Activated naive CD8-positive, alpha-beta T cell (primary cell): Measurements from ENCODE around the gene SYN1.
"Not testable (repeated sequence)": the region's sequence is repeated elsewhere in the genome, so short reads cannot be mapped to it uniquely, and the experiment has no call there.

Experiments used
- H3K27ac Mint-ChIP-seq: one replicate; pipeline ENCODE4 v1.8.0; 2021; ENCODE audit warnings: mixed read lengths
- H3K27me3 Mint-ChIP-seq: one replicate; pipeline ENCODE4 v1.8.0; 2021; ENCODE audit warnings: mixed read lengths
- H3K36me3 Mint-ChIP-seq: one replicate; pipeline ENCODE4 v1.8.0; 2021; ENCODE audit warnings: mixed read lengths
- H3K4me1 Mint-ChIP-seq: one replicate; pipeline ENCODE4 v1.8.0; 2021; ENCODE audit warnings: low read depth, mixed read lengths
- H3K4me3 Mint-ChIP-seq: one replicate; pipeline ENCODE4 v1.8.0; 2021; ENCODE audit warnings: mild to moderate bottlenecking, mixed read lengths
- H3K9me3 Mint-ChIP-seq: one replicate; pipeline ENCODE4 v1.8.0; 2021; ENCODE audit warnings: low read depth, mixed read lengths

The SYN1 gene

DNA sequence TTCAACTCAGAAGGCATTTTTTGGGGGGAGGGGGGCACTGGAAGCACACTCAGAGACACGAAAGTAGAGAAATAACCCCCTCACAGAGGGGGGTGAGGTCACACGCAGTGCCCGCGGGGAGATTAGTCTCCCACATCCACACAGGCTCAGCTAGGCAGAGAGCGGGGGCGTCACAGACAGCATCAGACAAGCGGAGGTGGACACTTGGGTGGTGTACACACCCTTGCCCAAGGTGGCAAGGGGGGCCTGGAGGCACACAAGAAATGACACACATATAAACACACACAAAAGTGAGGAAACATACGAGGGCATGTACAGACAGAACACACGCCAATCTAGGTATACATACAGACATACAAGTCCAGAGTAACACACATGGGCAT is 637 bp upstream of the SYN1 start:
- Mint-ChIP-seq H3K4me1 (peaks cover 17% of the 10 kb centered on the region), H3K27ac (no peak overlapping the region), H3K27me3 (no peaks in the 10 kb centered on the region), H3K9me3 (no peaks in the 10 kb centered on the region), H3K4me3 (peak overlapping the region; percentile 51), H3K36me3 (no peaks in the 10 kb centered on the region)

DNA sequence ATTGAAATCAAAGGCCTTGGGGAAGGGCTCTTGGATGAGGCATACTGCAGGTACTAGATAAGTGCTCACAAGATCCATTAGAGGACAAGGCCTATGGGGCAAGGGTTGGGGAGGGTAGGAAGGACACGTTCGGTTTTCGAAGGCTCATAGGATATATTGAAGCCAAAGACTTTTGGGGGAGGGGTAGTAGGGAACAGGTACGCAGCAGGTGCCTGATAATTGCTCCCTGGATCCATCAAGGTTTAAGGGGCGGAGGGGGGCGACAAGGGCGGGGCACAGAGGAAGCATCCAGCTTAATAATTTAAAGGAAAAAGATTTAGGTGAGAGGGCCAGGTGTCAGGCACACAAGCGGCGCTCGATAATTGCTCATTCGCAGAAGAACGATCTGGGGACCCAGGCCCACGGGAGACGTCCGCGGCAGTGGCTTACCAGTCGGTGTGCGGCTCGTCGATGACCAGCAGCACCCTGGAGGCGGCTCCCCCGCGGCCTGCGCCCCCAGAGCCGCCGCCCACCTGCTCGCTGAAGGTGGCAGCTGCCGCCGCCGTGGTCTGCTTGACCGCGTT is 653 bp downstream of the SYN1 start:
- no peaks in the 10 kb centered on the region for H3K27me3 Mint-ChIP-seq
- no peak overlapping the region for H3K27ac Mint-ChIP-seq
- H3K4me3 Mint-ChIP-seq, result peak overlapping the region; percentile 75
- no peaks in the 10 kb centered on the region for H3K36me3 Mint-ChIP-seq
- H3K9me3 Mint-ChIP-seq, result no peaks in the 10 kb centered on the region
- peaks cover 17% of the 10 kb centered on the region for H3K4me1 Mint-ChIP-seq

GRCh38 chrX:47614618-47615017 is 5.0 kb downstream of the SYN1 start:
- H3K27ac Mint-ChIP-seq, result no peak overlapping the region
- H3K36me3 Mint-ChIP-seq, result no peaks in the 10 kb centered on the region
- no peaks in the 10 kb centered on the region for H3K27me3 Mint-ChIP-seq
- no peaks in the 10 kb centered on the region for H3K9me3 Mint-ChIP-seq
- peaks cover 3% of the 10 kb centered on the region for H3K4me1 Mint-ChIP-seq
- no peak overlapping the region for H3K4me3 Mint-ChIP-seq

GRCh38 chrX:47613082-47613481 is 6.6 kb downstream of the SYN1 start:
- Mint-ChIP-seq H3K4me1 (peaks cover 2% of the 10 kb centered on the region), H3K36me3 (no peaks in the 10 kb centered on the region), H3K4me3 (no peak overlapping the region), H3K27ac (no peak overlapping the region), H3K9me3 (no peaks in the 10 kb centered on the region), H3K27me3 (no peaks in the 10 kb centered on the region)

GRCh38 chrX:47612418-47612817 is 7.2 kb downstream of the SYN1 start:
- Mint-ChIP-seq H3K4me1 (peaks cover 5% of the 10 kb centered on the region), H3K27me3 (no peaks in the 10 kb centered on the region), H3K9me3 (no peaks in the 10 kb centered on the region), H3K27ac (no peak overlapping the region), H3K36me3 (no peaks in the 10 kb centered on the region), H3K4me3 (no peak overlapping the region)

- Mint-ChIP-seq H3K27me3 (no peaks in the 10 kb centered on the region), H3K27ac (no peak overlapping the region), H3K9me3 (no peaks in the 10 kb centered on the region), H3K36me3 (no peaks in the 10 kb centered on the region), H3K4me1 (peaks cover 5% of the 10 kb centered on the region), H3K4me3 (no peak overlapping the region)
Measured at GRCh38 chrX:47611926-47612325, 7.7 kb downstream of the SYN1 start.

GRCh38 chrX:47611489-47611888 is 8.2 kb downstream of the SYN1 start:
- Mint-ChIP-seq H3K36me3 (no peaks in the 10 kb centered on the region), H3K27ac (no peak overlapping the region), H3K4me1 (peaks cover 5% of the 10 kb centered on the region), H3K9me3 (no peaks in the 10 kb centered on the region), H3K27me3 (no peaks in the 10 kb centered on the region), H3K4me3 (no peak overlapping the region)

DNA sequence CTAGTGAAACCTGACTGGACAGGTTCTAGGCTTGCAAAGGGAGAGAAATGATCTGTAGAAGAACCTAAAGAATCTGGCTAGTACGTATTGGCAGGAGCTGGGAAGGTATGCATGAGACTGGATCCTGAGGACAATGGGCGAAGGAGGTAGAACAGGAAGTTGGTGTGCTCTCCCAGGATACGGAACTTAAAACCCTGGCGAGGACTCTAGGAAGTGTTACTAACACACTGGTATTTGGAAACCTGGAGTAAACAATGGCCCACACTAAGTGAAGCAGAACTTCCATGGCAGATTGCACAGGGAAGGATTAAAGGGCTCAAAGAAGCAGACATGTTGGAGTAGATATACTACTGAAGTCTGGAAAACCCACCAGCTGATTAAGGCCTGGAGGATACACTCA is 9.1 kb downstream of the SYN1 start:
- Mint-ChIP-seq H3K4me3 (no peak overlapping the region), H3K9me3 (no peaks in the 10 kb centered on the region)

GRCh38 chrX:47608130-47608810 is 11.4 kb downstream of the SYN1 start:
- Mint-ChIP-seq H3K4me3 (no peak overlapping the region), H3K36me3 (no peaks in the 10 kb centered on the region), H3K27me3 (no peaks in the 10 kb centered on the region), H3K27ac (no peak overlapping the region), H3K9me3 (no peaks in the 10 kb centered on the region), H3K4me1 (peaks cover 5% of the 10 kb centered on the region)

More for the DNA sequence above, 9.1 kb downstream of the SYN1 start:
- no peak overlapping the region for H3K27ac Mint-ChIP-seq
- H3K36me3 Mint-ChIP-seq, result no peaks in the 10 kb centered on the region
- peaks cover 5% of the 10 kb centered on the region for H3K4me1 Mint-ChIP-seq
- H3K27me3 Mint-ChIP-seq, result no peaks in the 10 kb centered on the region

GRCh38 chrX:47607091-47607490 is 12.6 kb downstream of the SYN1 start:
- H3K4me3 Mint-ChIP-seq, result no peak overlapping the region
- no peaks in the 10 kb centered on the region for H3K27me3 Mint-ChIP-seq
- H3K27ac Mint-ChIP-seq, result no peak overlapping the region
- H3K9me3 Mint-ChIP-seq, result no peaks in the 10 kb centered on the region
- H3K4me1 Mint-ChIP-seq, result peaks cover 5% of the 10 kb centered on the region
- H3K36me3 Mint-ChIP-seq, result no peaks in the 10 kb centered on the region

DNA sequence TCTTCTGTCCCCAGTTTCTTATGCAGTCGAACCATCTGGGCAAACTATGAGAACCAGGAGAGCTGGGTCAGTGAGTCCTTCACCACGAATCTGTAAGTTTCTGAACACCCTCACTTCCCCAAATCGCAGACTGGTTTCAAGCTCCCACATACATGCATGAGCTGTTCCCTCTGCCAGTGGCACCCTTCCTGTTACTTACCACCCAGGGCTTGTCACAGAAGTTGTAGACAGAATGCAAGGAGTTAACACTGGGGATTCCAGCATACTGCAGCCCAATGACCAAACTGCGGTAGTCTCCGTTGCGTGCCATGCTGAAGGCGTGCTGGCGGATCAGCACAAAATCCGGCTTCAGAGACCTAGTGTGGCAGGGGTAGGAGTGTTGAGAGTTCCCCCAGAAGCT is 14.6 kb downstream of the SYN1 start:
- H3K4me1 Mint-ChIP-seq, result peaks cover 5% of the 10 kb centered on the region
- H3K4me3 Mint-ChIP-seq, result no peak overlapping the region

DNA sequence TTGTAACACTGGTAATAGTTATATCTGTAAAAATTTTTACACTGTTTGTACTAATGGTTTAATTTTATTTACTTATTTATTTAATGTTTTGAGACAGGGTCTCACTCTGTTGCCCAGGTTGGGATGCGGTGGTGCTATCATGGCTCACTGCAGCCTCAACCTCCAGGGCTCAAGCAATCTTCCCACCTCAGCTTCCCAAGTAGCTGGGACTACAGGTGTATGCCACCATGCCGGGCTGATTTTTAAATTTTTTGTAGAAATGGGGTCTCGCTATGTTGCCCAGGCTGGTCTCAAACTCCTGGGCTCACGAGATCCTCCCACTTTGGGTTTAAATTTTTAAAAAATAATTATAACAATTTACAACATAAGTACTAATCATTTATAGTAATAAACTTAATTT is 16.5 kb downstream of the SYN1 start:
- H3K36me3 Mint-ChIP-seq, H3K4me3 Mint-ChIP-seq, H3K4me1 Mint-ChIP-seq, H3K27me3 Mint-ChIP-seq, H3K27ac Mint-ChIP-seq, H3K9me3 Mint-ChIP-seq: not testable (repeated sequence)

More for the DNA sequence above, 14.6 kb downstream of the SYN1 start:
- Mint-ChIP-seq H3K36me3 (no peaks in the 10 kb centered on the region), H3K9me3 (no peaks in the 10 kb centered on the region), H3K27ac (no peak overlapping the region), H3K27me3 (no peaks in the 10 kb centered on the region)

DNA sequence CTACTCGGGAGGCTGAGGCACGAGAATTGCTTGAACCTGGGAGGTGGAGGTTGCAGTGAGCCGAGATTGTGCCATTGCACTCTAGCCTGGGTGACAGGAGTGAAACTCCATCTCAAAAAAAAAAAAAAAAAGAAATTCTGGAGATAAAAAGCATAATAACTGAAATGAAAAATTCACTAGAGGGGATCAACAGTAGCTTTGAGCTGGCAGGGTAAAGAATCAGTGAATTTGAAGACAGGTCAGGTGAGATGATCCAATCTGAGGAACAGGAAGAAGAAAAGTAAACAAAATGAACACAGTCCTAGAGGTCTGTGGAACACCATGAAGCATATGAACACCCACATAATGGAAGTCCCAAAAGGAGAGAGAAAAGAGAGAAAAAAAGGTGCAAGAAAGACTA is 22.4 kb downstream of the SYN1 start:
- Mint-ChIP-seq H3K4me1 (peaks cover 19% of the 10 kb centered on the region), H3K4me3 (no peak overlapping the region)

DNA sequence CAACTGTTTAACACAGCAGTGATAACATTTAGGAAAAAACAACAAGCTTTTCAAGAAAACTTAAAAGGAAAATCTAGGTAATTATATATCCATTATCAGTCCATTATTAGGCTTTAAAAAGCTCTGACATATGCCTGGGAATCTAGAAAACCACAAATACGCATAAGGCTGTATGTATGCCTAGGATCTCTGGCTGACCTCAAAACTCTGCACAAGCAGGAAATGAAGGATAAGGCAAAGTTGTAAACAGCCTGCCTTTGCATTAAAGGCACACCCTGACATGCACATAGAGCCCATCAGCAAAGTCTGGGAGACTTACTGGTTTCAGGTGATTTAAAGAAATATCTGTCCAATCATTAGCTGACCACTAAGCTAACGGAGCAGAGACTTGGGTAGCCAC is 23.4 kb downstream of the SYN1 start:
- Mint-ChIP-seq H3K9me3 (no peaks in the 10 kb centered on the region), H3K27me3 (no peaks in the 10 kb centered on the region), H3K27ac (peak overlapping the region; percentile 64), H3K36me3 (peaks cover 4% of the 10 kb centered on the region), H3K4me1 (peaks cover 19% of the 10 kb centered on the region), H3K4me3 (no peak overlapping the region)

More for the DNA sequence above, 22.4 kb downstream of the SYN1 start:
- no peak overlapping the region for H3K27ac Mint-ChIP-seq
- peaks cover 4% of the 10 kb centered on the region for H3K36me3 Mint-ChIP-seq
- H3K9me3 Mint-ChIP-seq, result no peaks in the 10 kb centered on the region
- no peaks in the 10 kb centered on the region for H3K27me3 Mint-ChIP-seq

- peaks cover 4% of the 10 kb centered on the region for H3K36me3 Mint-ChIP-seq
- peak overlapping the region; percentile 64 for H3K27ac Mint-ChIP-seq
- peaks cover 19% of the 10 kb centered on the region for H3K4me1 Mint-ChIP-seq
- H3K9me3 Mint-ChIP-seq, result no peaks in the 10 kb centered on the region
- H3K4me3 Mint-ChIP-seq, result no peak overlapping the region
- H3K27me3 Mint-ChIP-seq, result no peaks in the 10 kb centered on the region
Measured at GRCh38 chrX:47595716-47596251, 23.9 kb downstream of the SYN1 start.

DNA sequence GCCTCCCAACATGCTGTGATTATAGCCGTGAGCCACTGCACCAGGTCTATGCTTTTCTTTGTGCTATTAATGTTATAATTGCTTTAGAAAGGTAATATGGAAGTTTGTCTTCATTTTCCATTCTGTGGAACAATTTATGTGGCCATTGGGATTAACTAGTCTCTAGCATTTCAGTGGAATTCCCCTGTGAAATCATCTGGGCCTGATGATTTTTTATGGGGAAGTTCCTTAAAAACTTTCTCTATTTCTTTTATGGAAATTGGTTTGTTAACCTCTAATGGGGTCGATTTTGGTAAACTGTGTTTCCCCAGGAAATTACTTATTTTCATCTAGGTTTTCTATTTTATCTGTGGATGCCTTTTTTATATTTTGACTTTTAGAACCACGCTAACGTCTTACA is 26.1 kb downstream of the SYN1 start:
- Mint-ChIP-seq H3K27me3 (no peaks in the 10 kb centered on the region), H3K36me3 (peaks cover 4% of the 10 kb centered on the region), H3K4me3 (no peak overlapping the region), H3K4me1 (peaks cover 19% of the 10 kb centered on the region), H3K27ac (no peak overlapping the region), H3K9me3 (no peaks in the 10 kb centered on the region)
